Measurements from ENCODE around the gene PAPLN. TPM values are rescaled to one million over a fixed set of nuclear protein-coding genes. Genes with fewer than 3 reads are reported as not detected.

PAPLN gene
- polyA plus RNA-seq, 1 experiment = 1.0 TPM

DNA sequence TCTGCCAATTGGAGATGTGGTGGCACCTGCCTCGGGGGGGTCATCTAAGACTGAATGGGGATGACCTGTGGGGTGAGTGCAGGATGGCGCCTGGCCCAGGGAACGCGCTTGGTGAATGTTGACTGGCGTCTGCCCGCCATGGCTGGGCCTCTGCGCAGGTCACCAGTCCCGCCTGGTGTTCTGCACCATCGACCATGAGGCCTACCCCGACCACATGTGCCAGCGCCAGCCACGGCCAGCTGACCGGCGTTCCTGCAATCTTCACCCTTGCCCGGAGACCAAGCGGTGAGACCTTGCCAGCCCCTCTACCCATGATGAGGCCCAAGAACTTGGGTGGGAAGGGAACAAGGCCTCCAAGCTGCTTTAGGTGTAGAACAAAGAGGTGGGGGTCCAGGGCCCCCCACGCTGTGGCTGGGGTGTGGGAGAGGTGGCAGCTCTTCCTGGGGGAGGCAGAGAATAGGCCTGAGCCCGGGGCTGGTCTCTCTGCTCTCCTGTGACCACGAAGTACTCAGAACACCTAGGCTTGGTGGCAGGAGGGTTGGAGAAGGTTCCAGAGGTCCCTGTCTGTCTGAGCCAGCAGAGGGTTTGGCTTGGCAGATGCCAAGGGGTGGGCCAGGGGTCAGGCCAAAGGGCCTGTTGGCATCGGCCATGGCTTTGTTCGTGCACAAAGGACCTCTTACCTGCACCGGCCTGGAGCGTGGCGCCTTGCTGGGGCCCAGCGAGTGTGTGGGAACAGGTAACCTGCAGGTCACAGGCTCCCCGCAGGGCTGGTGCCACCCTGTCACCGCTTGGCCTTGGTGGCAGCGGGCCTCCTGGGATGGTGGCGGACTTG is 15.4 kb downstream of the PAPLN start:
- DNase-seq (ENCODE audit: low read depth) = no peak
- no peaks in the 10 kb centered on the region for H3K27me3 ChIP-seq (ENCODE audit: control insufficient read depth, insufficient read depth, low read length)
- ChIA-PET CTCF (interaction anchor here (0.8 to 0.9 kb wide), 2 partner anchors 10 to 13 kb away, joined by 3 read pairs; no protein-coding TSS in a partner anchor), POLR2A (no interaction called here)
- no peak overlapping the region for H3K4me3 ChIP-seq (ENCODE audit: low read depth, low read length)
- no peaks in the 10 kb centered on the region for H3K36me3 ChIP-seq (ENCODE audit: control insufficient read depth, insufficient read depth, low read length)
- TF ChIP-seq, protein P1, sequence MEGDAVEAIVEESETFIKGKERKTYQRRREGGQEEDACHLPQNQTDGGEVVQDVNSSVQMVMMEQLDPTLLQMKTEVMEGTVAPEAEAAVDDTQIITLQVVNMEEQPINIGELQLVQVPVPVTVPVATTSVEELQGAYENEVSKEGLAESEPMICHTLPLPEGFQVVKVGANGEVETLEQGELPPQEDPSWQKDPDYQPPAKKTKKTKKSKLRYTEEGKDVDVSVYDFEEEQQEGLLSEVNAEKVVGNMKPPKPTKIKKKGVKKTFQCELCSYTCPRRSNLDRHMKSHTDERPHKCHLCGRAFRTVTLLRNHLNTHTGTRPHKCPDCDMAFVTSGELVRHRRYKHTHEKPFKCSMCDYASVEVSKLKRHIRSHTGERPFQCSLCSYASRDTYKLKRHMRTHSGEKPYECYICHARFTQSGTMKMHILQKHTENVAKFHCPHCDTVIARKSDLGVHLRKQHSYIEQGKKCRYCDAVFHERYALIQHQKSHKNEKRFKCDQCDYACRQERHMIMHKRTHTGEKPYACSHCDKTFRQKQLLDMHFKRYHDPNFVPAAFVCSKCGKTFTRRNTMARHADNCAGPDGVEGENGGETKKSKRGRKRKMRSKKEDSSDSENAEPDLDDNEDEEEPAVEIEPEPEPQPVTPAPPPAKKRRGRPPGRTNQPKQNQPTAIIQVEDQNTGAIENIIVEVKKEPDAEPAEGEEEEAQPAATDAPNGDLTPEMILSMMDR (IDR thresholded peaks at IDR 0.05; ENCODE audit: insufficient read depth, low read depth, low read length) = no peak

DNA sequence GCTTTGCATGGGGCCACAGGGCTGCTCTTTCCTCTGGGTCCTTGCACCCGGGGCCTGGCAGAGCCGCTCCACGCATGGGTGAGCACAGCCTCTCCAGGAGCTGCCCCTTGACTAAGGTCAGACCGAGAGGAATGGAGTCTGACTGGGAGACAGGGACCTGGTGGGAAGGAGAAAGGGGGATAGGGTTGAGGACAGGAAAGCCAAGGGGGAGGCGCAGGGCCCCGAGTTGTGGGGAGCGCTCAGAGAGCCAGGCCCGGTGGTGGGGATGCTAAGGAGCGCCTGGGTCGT is 16.0 kb downstream of the PAPLN start:
- Histone ChIP-seq H3K27me3 (ENCODE audit: control insufficient read depth, insufficient read depth, low read length) (no peaks in the 10 kb centered on the region), H3K4me3 (ENCODE audit: low read depth, low read length) (no peak overlapping the region), H3K36me3 (ENCODE audit: control insufficient read depth, insufficient read depth, low read length) (no peaks in the 10 kb centered on the region)
- POLR2A ChIA-PET = no interaction called here
- CTCF ChIA-PET = interaction anchor here (0.9 kb wide), 1 partner anchor 11 kb away, joined by 3 read pairs; no protein-coding TSS in a partner anchor
- no peak for DNase-seq (ENCODE audit: low read depth)
- TF ChIP-seq, protein P1 (IDR thresholded peaks at IDR 0.05; ENCODE audit: insufficient read depth, low read depth, low read length) = no peak

DNA sequence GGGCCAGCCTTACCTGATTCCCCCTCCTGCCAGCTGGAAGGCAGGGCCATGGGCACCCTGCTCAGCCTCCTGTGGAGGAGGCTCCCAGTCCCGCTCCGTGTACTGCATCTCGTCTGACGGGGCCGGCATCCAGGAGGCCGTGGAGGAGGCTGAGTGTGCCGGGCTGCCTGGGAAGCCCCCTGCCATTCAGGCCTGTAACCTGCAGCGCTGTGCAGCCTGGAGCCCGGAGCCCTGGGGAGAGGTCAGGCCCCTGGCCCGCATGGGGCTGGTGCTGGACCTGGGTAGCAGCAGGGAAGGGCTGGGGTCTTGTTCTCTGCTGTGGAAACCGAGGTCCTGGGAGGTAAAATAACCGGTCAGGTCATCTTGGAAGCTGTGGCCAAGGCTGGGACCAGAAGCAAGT is 16.4 kb downstream of the PAPLN start:
- H3K4me3 ChIP-seq (ENCODE audit: low read depth, low read length) = no peak overlapping the region
- no peak for DNase-seq (ENCODE audit: low read depth)
- ChIA-PET POLR2A (no interaction called here), CTCF (no interaction called here)
- H3K27me3 ChIP-seq (ENCODE audit: control insufficient read depth, insufficient read depth, low read length) = no peaks in the 10 kb centered on the region
- H3K36me3 ChIP-seq (ENCODE audit: control insufficient read depth, insufficient read depth, low read length) = no peaks in the 10 kb centered on the region
- TF ChIP-seq, protein P1 (IDR thresholded peaks at IDR 0.05; ENCODE audit: insufficient read depth, low read depth, low read length) = no peak

DNA sequence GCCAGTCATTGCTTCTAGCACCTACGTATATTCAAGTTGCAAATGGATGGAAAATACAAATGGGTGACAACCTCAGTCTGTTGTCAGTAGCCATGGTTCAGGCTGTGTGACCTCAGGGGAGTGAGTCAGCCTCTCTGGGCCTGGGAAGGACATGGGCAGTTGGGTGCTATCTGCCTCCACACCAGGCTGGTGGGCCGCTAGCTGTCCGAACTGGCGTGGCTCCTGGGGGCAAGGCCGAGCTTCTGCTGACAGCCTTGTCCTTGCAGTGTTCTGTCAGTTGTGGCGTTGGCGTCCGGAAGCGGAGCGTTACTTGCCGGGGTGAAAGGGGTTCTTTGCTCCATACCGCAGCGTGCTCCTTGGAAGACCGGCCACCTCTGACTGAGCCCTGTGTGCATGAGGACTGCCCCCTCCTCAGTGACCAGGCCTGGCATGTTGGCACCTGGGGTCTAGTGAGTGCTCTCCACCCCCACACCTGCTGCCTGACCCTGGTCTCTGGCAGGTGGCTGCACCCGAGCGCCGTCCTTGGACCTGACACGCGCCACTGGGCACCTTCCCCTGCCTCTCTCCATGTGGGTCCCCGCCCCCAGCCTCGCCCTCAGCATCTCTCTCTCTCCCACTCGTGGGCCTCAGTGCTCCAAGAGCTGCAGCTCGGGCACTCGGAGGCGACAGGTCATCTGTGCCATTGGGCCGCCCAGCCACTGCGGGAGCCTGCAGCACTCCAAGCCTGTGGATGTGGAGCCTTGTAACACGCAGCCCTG is 17.1 kb downstream of the PAPLN start:
- DNase-seq (ENCODE audit: low read depth) = no peak
- no peak overlapping the region for H3K4me3 ChIP-seq (ENCODE audit: low read depth, low read length)

DNA sequence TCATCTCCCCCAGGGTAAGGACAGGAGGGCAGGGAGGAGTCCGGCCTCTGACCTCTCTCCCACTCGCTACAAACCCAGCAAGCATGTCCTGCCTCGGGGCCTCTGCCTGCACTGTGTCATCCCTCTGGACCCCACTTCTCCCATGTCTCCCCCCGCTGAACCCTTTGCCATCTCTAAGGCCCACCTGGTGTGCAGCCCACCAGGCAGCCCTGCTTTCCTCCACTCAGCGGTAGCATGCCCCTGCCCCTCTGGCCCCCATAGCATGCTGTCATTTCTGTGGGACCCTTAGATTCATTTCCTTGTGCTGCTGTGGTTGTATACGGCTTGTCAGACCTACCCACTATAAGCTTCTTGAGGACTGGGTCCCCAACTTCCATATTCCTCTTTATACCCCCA is 17.7 kb downstream of the PAPLN start:
- ChIA-PET CTCF (no interaction called here), POLR2A (no interaction called here)
- TF ChIP-seq, protein P1 (IDR thresholded peaks at IDR 0.05; ENCODE audit: insufficient read depth, low read depth, low read length) = no peak
- Histone ChIP-seq H3K4me3 (ENCODE audit: low read depth, low read length) (no peak overlapping the region), H3K27me3 (ENCODE audit: control insufficient read depth, insufficient read depth, low read length) (no peaks in the 10 kb centered on the region), H3K36me3 (ENCODE audit: control insufficient read depth, insufficient read depth, low read length) (no peaks in the 10 kb centered on the region)
- no peak for DNase-seq (ENCODE audit: low read depth)

More for the DNA sequence above, 17.1 kb downstream of the PAPLN start:
- Histone ChIP-seq H3K36me3 (ENCODE audit: control insufficient read depth, insufficient read depth, low read length) (no peaks in the 10 kb centered on the region), H3K27me3 (ENCODE audit: control insufficient read depth, insufficient read depth, low read length) (no peaks in the 10 kb centered on the region)
- TF ChIP-seq, protein P1 (IDR thresholded peaks at IDR 0.05; ENCODE audit: insufficient read depth, low read depth, low read length) = no peak
- ChIA-PET CTCF (no interaction called here), POLR2A (no interaction called here)
